ENCODE results near the gene TBCE.

- TF ChIP-seq, protein P1, sequence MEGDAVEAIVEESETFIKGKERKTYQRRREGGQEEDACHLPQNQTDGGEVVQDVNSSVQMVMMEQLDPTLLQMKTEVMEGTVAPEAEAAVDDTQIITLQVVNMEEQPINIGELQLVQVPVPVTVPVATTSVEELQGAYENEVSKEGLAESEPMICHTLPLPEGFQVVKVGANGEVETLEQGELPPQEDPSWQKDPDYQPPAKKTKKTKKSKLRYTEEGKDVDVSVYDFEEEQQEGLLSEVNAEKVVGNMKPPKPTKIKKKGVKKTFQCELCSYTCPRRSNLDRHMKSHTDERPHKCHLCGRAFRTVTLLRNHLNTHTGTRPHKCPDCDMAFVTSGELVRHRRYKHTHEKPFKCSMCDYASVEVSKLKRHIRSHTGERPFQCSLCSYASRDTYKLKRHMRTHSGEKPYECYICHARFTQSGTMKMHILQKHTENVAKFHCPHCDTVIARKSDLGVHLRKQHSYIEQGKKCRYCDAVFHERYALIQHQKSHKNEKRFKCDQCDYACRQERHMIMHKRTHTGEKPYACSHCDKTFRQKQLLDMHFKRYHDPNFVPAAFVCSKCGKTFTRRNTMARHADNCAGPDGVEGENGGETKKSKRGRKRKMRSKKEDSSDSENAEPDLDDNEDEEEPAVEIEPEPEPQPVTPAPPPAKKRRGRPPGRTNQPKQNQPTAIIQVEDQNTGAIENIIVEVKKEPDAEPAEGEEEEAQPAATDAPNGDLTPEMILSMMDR (IDR thresholded peaks at IDR 0.05; ENCODE audit: low read length): no peak
- TF ChIP-seq EZH2 (optimal IDR thresholded peaks at IDR 0.05; ENCODE audit: low read depth, low read length) (no peak), EZH2phosphoT487 (IDR thresholded peaks at IDR 0.05; ENCODE audit: low read length) (no peak)
These were observed 32.4 kb downstream of the TBCE start for GRCh38 chr1:235399661-235400060.
